A673 (cell line): ENCODE results near the gene UBE2K.

Experiments used
- EZH2 ChIP-seq: fragments of 200-600 bp; sonication (generic); IDR thresholded peaks from 2 replicates; pipeline ENCODE4 v1.6.1; 2017; ENCODE audit warnings: borderline replicate concordance, low read depth, mild to moderate bottlenecking, mixed read lengths, antibody characterized with exemption, low read length; ENCODE audit not compliant: poor library complexity, severe bottlenecking
- TF ChIP-seq, protein P1 (sequence below): fragments of 300-800, 200-600 bp; sonication (generic); conservative IDR thresholded peaks from 2 replicates; pipeline ENCODE4 v1.5.1; 2017; ENCODE audit warnings: low read depth, mild to moderate bottlenecking, antibody characterized with exemption, low read length, moderate library complexity, mixed read lengths

DNA sequence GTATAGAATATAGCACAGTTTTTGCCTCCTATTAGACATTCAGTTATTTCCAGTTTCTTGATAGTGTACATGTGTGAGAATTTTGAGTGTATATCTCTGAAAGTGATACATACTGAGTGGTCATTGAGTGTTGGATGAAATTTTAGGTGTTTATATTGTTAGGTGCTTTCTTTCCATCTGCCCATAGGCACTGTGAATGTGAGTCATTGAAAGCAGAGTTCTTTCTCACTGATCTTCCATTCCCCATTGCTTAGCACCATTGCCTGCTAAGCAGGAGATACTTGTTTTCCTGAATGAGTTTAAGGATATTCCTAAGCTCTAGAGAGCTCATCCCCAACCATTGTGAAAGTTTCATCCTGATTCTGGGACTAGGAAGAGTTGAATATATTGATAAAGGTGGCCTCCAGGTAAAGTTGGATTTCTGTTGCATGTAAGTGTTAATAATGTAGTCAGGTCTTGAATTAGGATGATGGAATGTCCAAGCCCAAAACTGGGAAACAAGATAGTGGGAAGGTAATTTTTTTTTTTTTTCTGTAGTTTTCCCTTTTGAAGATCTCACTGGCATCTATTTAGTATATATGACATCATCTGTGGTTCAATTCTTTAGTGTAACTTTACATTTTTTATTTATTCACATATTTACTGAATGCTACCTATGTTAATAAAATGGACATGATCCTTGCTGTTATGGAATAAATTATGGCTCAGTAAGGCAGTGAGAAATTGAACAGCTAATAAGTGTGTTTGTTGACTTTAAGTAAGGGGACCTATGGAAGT, 22.1 kb downstream of the UBE2K start:
- TF ChIP-seq, protein P1, sequence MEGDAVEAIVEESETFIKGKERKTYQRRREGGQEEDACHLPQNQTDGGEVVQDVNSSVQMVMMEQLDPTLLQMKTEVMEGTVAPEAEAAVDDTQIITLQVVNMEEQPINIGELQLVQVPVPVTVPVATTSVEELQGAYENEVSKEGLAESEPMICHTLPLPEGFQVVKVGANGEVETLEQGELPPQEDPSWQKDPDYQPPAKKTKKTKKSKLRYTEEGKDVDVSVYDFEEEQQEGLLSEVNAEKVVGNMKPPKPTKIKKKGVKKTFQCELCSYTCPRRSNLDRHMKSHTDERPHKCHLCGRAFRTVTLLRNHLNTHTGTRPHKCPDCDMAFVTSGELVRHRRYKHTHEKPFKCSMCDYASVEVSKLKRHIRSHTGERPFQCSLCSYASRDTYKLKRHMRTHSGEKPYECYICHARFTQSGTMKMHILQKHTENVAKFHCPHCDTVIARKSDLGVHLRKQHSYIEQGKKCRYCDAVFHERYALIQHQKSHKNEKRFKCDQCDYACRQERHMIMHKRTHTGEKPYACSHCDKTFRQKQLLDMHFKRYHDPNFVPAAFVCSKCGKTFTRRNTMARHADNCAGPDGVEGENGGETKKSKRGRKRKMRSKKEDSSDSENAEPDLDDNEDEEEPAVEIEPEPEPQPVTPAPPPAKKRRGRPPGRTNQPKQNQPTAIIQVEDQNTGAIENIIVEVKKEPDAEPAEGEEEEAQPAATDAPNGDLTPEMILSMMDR = no peak
- TF ChIP-seq EZH2 = no peak
